HFFc6 (cell line): ENCODE data around the gene SENP1. TPM values are rescaled to one million over a fixed set of nuclear protein-coding genes. Genes with fewer than 3 reads are reported as not detected.

Source experiments
- DNase-seq: peaks from one replicate; pipeline ENCODE4 v3.0.0-alpha.2; 2018
- H3K27ac Mint-ChIP-seq: 2 replicates; pipeline ENCODE4 v1.8.0; 2020; ENCODE audit warnings: mild to moderate bottlenecking, mixed read lengths
- H3K27me3 Mint-ChIP-seq: 2 replicates; pipeline ENCODE4 v1.8.0; 2021; ENCODE audit warnings: mild to moderate bottlenecking, moderate library complexity, mixed read lengths; ENCODE audit not compliant: insufficient read depth
- H3K36me3 Mint-ChIP-seq: 2 replicates; pipeline ENCODE4 v1.8.0; 2021; ENCODE audit warnings: low read depth, mixed read lengths
- H3K4me1 Mint-ChIP-seq: 2 replicates; pipeline ENCODE4 v1.8.0; 2020; ENCODE audit warnings: low read depth, mixed read lengths
- H3K4me3 Mint-ChIP-seq: 2 replicates; pipeline ENCODE4 v1.8.0; 2020; ENCODE audit warnings: mild to moderate bottlenecking, moderate library complexity, mixed read lengths
- H3K9me3 Mint-ChIP-seq: 2 replicates; pipeline ENCODE4 v1.8.0; 2020; ENCODE audit warnings: mild to moderate bottlenecking, mixed read lengths
- total RNA-seq, 6 experiments: library from RNA; stranded (reverse); fragmentation: NEBNext Ultra II Directional; extraction: Animal tissue kit (Norgen Biotek cat#: 25700); gene quantifications; 2 replicates in 1 of 6; 3 replicates in 5 of 6; pipeline ENCODE4 v1.2.3, GENCODE V29; 2021
- TF ChIP-seq, protein P1 (sequence below): fragments of 200-600 bp; sonication (generic); IDR thresholded peaks from 2 replicates; pipeline ENCODE4 v1.5.0; 2021; ENCODE audit warnings: antibody characterized with exemption, mild to moderate bottlenecking

Gene SENP1
- total RNA-seq, 6 experiments from 2014 or later, result 13.3 to 24.7 (median 17.2) TPM

DNA sequence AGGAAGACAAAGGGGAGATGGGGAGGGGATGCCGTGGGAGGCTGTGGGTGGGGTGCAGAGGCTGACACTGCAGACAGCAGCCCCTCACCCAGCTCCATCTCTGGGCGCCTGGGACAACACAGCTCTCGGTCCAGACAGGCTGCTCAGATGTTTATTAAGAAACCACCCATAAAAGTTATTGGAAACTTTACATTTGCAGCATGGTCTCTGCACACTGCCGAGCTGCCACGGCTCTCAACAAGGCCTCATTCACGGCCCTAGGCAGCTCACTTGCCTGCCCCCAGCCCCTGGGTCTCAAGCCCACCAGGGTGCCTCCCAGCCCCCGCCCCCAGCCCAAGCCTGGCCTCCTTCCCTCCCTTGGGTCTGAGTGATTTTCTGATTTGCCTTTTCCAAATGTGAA is 80.6 kb downstream of the SENP1 start:
- Mint-ChIP-seq H3K27ac (no peak overlapping the region), H3K4me3 (no peak overlapping the region), H3K9me3 (no peaks in the 10 kb centered on the region), H3K27me3 (peaks cover 46% of the 10 kb centered on the region), H3K4me1 (peaks cover 8% of the 10 kb centered on the region), H3K36me3 (no peaks in the 10 kb centered on the region)
- DNase-seq, result no peak
- TF ChIP-seq, protein P1, sequence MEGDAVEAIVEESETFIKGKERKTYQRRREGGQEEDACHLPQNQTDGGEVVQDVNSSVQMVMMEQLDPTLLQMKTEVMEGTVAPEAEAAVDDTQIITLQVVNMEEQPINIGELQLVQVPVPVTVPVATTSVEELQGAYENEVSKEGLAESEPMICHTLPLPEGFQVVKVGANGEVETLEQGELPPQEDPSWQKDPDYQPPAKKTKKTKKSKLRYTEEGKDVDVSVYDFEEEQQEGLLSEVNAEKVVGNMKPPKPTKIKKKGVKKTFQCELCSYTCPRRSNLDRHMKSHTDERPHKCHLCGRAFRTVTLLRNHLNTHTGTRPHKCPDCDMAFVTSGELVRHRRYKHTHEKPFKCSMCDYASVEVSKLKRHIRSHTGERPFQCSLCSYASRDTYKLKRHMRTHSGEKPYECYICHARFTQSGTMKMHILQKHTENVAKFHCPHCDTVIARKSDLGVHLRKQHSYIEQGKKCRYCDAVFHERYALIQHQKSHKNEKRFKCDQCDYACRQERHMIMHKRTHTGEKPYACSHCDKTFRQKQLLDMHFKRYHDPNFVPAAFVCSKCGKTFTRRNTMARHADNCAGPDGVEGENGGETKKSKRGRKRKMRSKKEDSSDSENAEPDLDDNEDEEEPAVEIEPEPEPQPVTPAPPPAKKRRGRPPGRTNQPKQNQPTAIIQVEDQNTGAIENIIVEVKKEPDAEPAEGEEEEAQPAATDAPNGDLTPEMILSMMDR, result no peak

DNA sequence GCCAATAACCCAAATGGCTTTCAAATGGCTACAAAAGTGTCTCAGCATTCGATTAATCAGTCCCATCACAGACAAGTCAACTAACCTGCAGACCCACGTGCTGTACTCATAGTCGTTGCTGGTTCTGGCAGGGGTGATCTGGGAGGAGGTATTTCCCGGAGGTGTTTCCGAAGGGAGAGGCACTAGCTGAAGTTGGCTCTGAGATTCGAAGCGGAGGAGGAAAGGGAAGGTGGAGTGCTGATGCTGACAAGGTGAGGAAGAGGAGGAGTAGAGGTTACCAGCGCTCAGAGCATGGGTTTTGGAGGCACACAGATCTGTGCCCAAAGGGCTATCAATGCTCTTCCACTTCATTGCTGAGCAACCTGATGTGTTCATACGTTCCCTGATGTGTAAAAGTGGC is 81.1 kb downstream of the SENP1 start:
- no peaks in the 10 kb centered on the region for H3K36me3 Mint-ChIP-seq
- H3K27ac Mint-ChIP-seq, result no peak overlapping the region
- no peak for DNase-seq
- H3K9me3 Mint-ChIP-seq, result no peaks in the 10 kb centered on the region
- peaks cover 8% of the 10 kb centered on the region for H3K4me1 Mint-ChIP-seq
- peaks cover 43% of the 10 kb centered on the region for H3K27me3 Mint-ChIP-seq
- TF ChIP-seq, protein P1, result no peak
- H3K4me3 Mint-ChIP-seq, result no peak overlapping the region

DNA sequence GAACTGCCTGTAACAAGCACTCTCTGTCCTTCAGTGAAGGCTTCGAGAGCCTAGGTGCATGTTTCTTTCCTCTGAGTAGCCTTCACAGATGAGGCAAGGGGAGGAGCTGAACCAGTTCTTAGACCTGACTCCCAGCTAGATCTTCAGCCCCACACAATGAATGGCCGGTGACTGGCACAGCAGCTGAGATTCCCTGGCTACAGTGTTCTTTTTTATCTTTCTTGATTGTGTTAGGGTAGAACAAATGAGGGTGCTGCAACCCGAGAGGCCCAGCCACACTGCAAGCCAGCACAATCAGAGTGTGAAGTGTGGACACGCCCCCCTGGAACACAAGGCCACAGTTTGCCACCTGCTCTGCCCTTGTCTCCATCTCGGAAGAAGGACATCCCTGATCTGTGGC is 82.5 kb downstream of the SENP1 start:
- Mint-ChIP-seq H3K27me3 (peaks cover 45% of the 10 kb centered on the region), H3K36me3 (no peaks in the 10 kb centered on the region), H3K4me3 (no peak overlapping the region), H3K4me1 (peaks cover 8% of the 10 kb centered on the region), H3K9me3 (no peaks in the 10 kb centered on the region), H3K27ac (no peak overlapping the region)
- TF ChIP-seq, protein P1, result no peak
- DNase-seq, result no peak

DNA sequence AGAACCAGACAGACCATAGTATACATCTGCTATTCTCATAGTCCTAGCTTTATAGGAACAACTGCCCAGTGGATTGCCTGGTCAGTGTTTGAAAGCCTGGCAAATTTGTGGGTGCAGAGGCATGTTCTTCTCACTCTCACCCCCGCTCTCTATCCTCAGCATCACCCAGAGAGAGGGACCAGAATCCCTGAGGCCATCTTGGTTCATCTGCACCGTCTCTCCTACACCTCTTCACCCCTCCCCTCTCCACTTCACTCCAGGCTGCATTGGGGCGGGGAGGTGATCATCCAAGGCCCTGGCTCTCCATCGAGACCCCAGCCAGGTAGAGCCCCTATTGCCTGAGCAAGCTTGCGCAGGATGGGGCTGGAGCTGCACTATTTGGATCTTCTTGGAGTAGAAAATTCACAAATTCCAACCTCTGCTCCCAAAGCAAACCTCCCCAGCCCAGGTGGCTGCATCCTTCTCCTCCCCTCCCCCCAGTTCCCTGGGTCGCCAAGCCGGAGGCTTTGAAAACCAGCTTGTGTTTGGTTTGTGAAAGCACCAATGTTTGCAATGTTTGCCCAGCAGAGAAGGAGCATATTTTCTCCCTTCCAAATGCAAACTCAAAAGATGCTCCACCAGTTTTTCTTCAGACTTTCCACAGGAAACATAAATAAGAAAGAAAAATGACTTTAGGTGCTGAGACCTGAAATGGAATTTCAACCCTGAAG is 83.0 kb downstream of the SENP1 start:
- TF ChIP-seq, protein P1, result no peak
- H3K9me3 Mint-ChIP-seq, result no peaks in the 10 kb centered on the region
- no peaks in the 10 kb centered on the region for H3K36me3 Mint-ChIP-seq
- no peak for DNase-seq
- no peak overlapping the region for H3K4me3 Mint-ChIP-seq
- H3K4me1 Mint-ChIP-seq, result peaks cover 8% of the 10 kb centered on the region
- no peak overlapping the region for H3K27ac Mint-ChIP-seq
- H3K27me3 Mint-ChIP-seq, result peaks cover 47% of the 10 kb centered on the region

DNA sequence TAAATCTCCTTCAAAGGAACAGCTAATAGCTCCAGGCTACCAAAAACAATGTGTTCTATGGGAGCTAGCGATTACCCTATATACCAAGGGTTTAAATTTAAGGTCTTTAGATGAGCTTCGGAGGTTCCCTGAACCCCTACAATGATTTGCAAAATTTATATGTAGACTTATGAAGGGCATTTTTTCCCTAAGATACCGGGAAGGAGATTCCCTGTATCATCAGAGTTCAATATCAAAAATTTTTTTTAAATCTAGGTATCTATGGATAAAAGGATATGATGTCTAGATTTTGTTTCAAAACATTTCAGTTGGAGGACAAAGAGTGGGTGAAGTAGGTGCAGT is 83.7 kb downstream of the SENP1 start:
- Mint-ChIP-seq H3K4me3 (no peak overlapping the region), H3K9me3 (no peaks in the 10 kb centered on the region), H3K27me3 (peaks cover 51% of the 10 kb centered on the region), H3K27ac (no peak overlapping the region), H3K4me1 (peaks cover 8% of the 10 kb centered on the region), H3K36me3 (no peaks in the 10 kb centered on the region)
- DNase-seq, result no peak
- TF ChIP-seq, protein P1, result no peak
